ENCODE results near the gene LSM4.

DNA sequence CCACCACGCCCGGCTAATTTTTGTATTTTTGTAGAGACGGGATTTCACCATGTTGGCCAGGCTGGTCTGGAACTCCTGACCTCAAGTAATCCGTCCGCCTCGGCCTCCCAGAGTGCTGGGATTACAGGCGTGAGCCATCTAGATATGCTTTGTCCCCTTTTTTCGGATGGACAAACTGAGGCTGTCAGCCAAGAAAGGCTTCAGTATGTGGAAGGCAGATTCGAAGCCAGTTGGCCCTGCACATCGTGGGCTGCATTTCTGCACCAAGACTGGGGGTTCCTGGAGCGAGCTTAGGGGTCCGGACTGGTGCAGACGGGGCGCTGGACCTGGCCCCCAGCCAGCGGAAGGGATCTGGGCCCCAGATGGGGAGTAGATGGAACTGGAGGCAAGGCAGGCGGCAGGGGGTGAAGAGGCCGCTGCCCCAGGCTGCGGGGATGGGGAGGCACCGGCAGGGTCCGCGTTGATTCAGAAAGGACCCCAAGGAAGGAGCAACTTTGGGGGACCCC lies 31.8 kb downstream of the LSM4 start:
- TF ChIP-seq, protein P1, sequence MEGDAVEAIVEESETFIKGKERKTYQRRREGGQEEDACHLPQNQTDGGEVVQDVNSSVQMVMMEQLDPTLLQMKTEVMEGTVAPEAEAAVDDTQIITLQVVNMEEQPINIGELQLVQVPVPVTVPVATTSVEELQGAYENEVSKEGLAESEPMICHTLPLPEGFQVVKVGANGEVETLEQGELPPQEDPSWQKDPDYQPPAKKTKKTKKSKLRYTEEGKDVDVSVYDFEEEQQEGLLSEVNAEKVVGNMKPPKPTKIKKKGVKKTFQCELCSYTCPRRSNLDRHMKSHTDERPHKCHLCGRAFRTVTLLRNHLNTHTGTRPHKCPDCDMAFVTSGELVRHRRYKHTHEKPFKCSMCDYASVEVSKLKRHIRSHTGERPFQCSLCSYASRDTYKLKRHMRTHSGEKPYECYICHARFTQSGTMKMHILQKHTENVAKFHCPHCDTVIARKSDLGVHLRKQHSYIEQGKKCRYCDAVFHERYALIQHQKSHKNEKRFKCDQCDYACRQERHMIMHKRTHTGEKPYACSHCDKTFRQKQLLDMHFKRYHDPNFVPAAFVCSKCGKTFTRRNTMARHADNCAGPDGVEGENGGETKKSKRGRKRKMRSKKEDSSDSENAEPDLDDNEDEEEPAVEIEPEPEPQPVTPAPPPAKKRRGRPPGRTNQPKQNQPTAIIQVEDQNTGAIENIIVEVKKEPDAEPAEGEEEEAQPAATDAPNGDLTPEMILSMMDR (IDR thresholded peaks at IDR 0.05): peak in 1 of 5 experiments; percentile 11
- no peak for TF ChIP-seq EP300 (IDR thresholded peaks at IDR 0.05; ENCODE audit: low read depth)
- TF ChIP-seq POLR2AphosphoS5 (IDR thresholded peaks at IDR 0.05): no peak
